Stimulated activated CD4-positive, alpha-beta T cell treated with anti-CD3 and anti-CD28 coated beads, TNF-alpha, amount 100 ng/mL, for 1 hour (primary cell): Measurements from ENCODE around the gene R3HCC1L.

Experiments used
- DNase-seq, 3 donors: peaks; one replicate each; pipeline ENCODE4 v3.0.0-alpha.2; 2020; ENCODE audit warnings: low read depth in 3 of 3, low spot score in 1 of 3

The R3HCC1L gene

GRCh38 chr10:98134431-98135221, at the start of gene R3HCC1L:
Gene R3HCC1L (plus strand): TSS chr10:98134657. CDS start chr10:98208115, 73,458 bp downstream.
- peak; percentile 67 to 93 (median 87) for DNase-seq

GRCh38 chr10:98085238-98085637, 49.2 kb upstream of the R3HCC1L start:
- no peak for DNase-seq

GRCh38 chr10:98086837-98087708, 47.4 kb upstream of the R3HCC1L start:
- no peak for DNase-seq

- DNase-seq: no peak
Observed at GRCh38 chr10:98088186-98088971, 46.1 kb upstream of the R3HCC1L start.

- DNase-seq: no peak
Observed at GRCh38 chr10:98090822-98091221, 43.6 kb upstream of the R3HCC1L start.

- no peak for DNase-seq
Observed at GRCh38 chr10:98096316-98096715, 38.1 kb upstream of the R3HCC1L start.

GRCh38 chr10:98096731-98097130, 37.7 kb upstream of the R3HCC1L start:
- DNase-seq: no peak

GRCh38 chr10:98097175-98097574, 37.3 kb upstream of the R3HCC1L start:
- no peak for DNase-seq

GRCh38 chr10:98097616-98098015, 36.8 kb upstream of the R3HCC1L start:
- DNase-seq: no peak

- DNase-seq: no peak
Observed at GRCh38 chr10:98098247-98098646, 36.2 kb upstream of the R3HCC1L start.

GRCh38 chr10:98100476-98100875, 34.0 kb upstream of the R3HCC1L start:
- no peak for DNase-seq

GRCh38 chr10:98101366-98101765, 33.1 kb upstream of the R3HCC1L start:
- no peak for DNase-seq

GRCh38 chr10:98104125-98104524, 30.3 kb upstream of the R3HCC1L start:
- no peak for DNase-seq

GRCh38 chr10:98106531-98106930, 27.9 kb upstream of the R3HCC1L start:
- DNase-seq: no peak

- DNase-seq: no peak
Observed at GRCh38 chr10:98107644-98108430, 26.6 kb upstream of the R3HCC1L start.

- no peak for DNase-seq
Observed at GRCh38 chr10:98110356-98110755, 24.1 kb upstream of the R3HCC1L start.

- no peak for DNase-seq
Observed at GRCh38 chr10:98115031-98115787, 19.2 kb upstream of the R3HCC1L start.

GRCh38 chr10:98119891-98120290, 14.6 kb upstream of the R3HCC1L start:
- DNase-seq: no peak

- no peak for DNase-seq
Observed at GRCh38 chr10:98125940-98126631, 8.4 kb upstream of the R3HCC1L start.
